HG02571 (cell line): ENCODE measurements around the gene SPIRE1.
"Not testable (repeated sequence)": the region's sequence is repeated elsewhere in the genome, so short reads cannot be mapped to it uniquely, and the experiment has no call there.

ENCODE experiments used
- ATAC-seq: cut with Tn5 transposase; IDR thresholded peaks from one replicate; pipeline ENCODE4 v1.9.1; 2021; ENCODE audit warnings: mild to moderate bottlenecking, moderate library complexity; ENCODE audit not compliant: unreplicated experiment

The SPIRE1 gene

DNA sequence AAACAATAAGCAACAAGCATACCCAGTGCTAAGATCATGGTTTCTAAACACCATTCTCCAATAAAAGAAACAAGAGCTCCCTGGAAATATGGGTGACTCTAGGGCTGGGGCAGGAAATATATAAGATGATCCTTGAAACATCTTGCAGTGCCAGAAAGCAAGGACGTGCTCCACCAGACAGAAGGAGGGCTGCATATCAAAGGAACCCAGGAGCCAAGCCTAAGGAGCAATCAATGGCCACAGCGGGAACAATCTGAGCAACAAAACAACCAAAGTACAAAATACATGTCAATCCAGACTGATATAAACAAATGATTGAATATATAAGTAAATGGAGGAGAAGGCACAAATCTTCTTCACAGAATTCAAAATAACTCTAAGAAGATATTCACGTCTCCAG lies 10.1 kb downstream of the SPIRE1 start:
- ATAC-seq, result no peak

DNA sequence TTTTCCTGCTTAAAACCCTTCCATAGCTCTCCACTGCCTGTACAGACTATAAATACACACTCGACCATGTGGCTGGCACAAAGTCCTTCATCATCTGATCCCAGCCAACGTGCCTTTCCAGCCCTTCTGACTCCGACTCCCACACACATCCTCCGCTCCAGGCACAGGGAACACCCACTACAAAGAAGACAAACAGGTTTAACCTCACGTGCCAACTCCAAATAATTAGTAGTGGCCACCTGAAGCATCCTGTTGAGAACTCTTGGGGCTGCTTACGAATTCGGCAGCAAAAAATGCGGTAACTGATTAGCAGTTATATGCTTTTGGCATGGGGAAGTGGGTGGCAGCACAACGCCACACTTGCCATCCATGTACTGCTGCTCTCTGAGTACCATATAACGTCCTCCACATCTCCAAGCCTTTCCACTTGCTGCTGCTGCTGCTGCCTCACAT lies 12.1 kb downstream of the SPIRE1 start:
- no peak for ATAC-seq

- no peak for ATAC-seq
Observed at GRCh38 chr18:12645254-12645653, 12.7 kb downstream of the SPIRE1 start.

GRCh38 chr18:12643756-12644155 lies 14.2 kb downstream of the SPIRE1 start:
- not testable (repeated sequence) for ATAC-seq

DNA sequence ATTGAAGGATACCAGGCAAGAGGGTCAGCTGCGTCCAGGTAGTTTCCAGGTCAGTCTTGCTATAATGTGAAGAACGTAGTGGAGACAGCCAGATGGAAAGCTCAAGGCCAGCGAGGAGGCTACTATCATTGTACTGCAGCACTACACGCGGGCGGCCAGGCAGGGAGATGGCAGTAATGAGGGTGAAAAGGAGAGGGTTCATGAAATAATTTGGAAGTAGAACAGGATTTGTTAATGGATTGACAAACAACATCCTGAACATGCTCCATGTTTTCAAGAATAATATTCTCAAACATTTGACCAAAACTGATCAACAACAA lies 17.1 kb downstream of the SPIRE1 start:
- ATAC-seq, result no peak

DNA sequence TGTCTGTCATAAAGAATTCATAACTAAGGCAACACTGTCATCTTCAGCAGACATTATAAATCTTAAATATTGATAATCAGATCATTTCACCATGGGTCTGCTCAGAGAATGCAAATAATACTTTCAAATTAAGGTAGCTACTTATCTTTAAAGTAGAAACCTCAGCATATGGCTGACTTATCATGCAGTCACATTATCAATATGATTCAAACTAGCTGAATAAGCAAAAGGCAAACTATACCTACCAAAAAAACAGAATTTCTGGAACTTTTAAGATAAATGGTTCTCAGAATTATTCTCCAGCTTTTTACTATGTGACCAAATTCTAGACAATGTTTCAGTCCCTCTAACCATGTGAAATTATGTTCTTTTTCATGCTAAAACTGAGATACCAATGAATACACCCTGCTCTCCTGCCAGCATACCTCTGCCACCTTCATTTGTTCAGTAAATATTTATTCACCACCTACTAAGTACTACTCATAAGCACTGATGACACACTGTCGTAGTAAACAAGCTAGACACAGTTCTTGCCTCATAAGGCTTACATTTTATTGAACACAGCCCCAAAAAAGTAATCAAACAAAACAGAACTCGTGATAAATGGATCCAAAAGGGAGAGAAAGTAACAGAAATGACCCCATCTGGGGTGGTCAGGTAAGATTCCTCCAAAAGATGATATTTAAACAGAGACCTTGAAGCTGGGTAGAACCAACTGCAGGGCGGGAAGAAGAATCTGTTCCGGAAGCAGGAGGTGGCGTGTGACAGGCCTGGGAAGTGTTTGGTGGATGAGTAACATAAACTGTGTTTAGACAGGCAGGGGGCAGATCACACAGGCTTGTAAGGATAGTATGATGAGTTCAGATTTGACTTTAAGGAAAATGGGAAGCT lies 17.7 kb downstream of the SPIRE1 start:
- ATAC-seq, result no peak

DNA sequence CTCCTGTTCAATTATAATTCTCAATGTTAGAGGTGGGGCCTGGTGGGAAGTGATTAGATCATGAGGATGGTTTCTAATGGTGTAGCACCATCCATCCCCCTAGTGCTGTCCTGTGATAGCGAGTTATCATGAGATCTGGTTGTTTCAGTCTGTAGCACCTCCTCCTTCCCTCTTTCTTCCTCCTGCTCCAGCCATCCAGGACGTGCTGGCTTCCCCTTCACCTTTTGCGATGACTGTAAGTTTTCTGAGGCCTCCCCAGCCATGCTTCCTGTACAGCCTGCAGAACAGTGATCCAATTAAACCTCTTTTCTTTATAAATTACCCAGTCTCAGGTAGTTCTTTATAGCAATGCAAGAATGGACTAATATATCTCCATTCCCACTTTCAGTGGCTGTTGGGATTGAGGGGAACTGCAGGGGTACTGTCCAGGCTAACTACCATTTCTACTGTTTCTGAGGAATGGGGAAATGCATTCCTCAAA lies 19.2 kb downstream of the SPIRE1 start:
- ATAC-seq, result no peak

GRCh38 chr18:12637901-12638643 lies 19.8 kb downstream of the SPIRE1 start:
- ATAC-seq, result no peak

GRCh38 chr18:12637393-12637792 lies 20.5 kb downstream of the SPIRE1 start:
- ATAC-seq, result no peak

DNA sequence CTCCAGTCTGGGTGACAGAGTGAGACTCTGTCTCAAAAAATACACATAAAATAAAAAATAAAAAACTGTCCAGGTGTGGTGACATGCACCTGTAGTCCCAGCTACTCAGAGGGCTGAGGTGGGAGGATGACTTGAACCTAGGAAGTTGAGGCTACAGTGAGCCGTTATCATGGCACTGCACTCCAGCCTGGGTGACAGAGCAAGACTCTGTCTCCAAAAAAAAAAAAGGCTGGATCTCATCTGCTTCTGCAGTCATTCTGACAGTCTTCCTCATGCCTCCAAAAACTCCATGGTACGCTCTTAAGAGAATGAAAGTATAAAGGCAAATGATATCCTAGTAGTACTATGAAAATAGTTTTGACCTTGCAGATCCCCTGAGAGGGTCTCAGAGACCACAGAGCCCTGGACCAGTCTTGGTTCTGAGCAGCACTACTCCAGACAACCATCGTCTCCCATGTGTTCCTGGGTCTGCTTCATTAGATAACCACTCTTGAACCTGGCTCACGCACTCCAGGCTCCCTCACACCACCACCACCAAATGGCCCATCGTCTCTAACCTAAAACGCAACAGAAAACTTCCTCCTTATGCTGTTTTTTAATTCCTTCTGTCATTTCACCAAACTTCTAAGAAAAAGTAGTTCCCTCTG lies 26.0 kb downstream of the SPIRE1 start:
- no peak for ATAC-seq

DNA sequence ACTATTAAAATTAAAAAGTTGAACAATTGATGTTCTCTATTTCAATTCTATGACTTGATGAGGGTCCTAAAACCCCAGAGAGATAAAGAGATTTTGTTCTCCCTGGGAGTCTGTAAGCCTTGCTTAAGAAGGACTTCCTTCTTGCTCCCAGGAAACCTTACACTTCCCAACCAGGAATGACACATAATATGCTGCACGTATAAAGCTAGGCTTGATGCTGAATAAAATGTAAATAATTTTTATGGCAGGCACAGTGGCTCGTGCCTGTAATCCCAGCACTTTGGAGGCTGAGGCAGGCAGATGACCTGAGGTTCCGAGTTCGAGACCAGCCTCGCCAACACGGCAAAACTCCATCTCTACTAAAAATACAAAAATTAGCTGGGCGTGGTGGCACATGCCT lies 27.8 kb downstream of the SPIRE1 start:
- no peak for ATAC-seq

DNA sequence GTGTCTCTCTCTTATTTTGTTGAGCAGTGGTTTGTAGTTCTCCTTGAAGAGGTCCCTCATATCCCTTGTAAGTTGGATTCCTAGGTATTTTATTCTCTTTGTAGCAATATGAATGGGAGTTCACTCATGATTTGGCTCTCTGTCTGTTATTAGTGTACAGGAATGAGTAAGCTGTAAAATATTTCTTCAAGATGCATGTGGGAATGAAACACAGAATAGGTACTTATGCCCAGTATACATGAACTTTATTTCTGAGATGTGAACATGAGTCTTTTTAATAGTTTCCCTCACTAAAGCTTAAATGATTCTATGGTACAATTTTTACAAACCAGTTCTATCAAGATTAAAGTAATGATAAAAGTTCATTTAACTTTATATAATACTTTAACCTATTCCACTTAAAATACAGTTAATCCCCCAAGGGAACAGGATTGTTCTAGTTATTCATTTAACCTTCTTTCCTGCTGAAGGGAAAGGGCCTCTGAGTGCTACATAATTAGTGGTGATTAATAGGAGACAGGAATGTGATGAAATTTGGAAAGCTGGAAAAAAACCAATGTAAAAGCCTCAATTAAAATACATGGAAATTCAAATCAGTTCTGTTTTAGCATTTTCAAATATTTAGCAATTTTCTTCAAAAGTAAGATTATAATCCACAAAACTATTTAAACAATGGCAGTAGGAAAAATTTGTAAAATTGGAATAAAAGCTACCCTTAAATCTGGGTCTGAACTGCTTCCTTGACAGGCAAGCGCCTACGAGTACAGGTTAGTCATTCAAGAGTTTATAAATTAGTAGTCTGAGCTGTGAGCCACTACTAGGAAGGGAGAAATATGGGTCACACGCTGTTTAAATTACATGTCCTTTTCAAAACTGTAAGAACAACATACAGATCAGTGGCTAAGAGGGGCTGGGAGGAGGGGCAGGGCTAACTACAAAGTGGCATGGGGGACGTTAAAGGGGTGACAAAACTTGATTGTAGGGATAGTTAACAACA lies 28.9 kb downstream of the SPIRE1 start:
- no peak for ATAC-seq

DNA sequence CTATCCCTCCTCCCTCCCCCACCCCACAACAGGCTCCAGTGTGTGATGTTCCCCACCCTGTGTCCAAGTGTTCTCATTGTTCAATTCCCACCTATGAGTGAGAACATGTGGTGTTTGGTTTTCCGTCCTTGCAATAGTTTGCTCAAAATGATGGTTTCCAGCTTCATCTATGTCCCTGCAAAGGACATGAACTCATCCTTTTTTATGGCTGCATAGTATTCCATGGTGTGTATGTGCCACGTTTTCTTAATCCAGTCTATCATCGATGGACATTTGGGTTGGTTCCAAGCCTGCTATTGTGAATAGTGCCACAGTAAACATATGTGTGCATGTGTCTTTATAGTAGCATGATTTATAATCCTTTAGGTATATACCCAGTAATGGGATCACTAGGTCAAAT lies 30.7 kb downstream of the SPIRE1 start:
- not testable (repeated sequence) for ATAC-seq

DNA sequence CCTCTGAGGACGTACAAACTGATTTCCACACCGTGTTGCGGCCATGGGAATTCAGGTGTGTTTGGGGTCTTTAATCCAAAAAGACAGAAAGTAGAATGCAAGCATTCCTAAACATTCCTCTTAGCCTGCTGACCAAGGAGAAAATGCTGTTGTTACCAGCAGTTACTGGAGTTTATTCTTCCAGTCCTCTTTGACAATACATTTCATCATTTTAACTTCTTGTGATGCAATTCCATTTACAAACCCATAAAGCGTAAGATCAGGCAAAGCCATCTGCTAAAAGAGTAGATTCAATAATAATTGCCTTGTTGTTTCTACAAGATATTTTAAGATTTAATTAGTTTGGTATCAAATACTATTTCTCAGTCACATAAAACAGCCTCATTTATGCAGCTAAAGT lies 32.7 kb downstream of the SPIRE1 start:
- ATAC-seq, result no peak

DNA sequence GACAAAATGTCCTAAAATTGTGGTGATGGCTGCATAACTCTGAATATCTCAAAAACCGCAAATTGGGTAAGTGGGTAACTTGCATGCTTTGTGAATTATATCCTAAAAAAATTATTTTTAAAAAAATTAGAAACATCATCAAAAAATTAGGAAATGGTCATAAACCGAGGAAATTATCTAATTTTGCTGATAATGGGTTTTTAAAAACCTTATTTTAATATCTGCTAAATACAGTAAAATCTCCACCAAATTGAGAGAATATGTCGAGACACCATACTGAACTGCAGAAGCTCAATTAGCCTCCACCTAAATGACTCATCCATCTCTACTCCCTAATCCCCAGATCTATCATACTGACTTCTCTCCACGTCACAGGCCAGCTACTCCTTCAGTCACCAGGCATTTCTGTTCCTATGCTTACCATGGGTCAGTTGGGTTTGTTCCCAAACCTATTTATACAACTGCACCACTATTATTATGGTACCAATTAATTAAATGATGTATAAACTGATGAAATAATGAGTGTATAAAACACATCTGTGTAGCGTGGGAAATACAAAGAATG lies 36.1 kb downstream of the SPIRE1 start:
- no peak for ATAC-seq

- no peak for ATAC-seq
Observed at GRCh38 chr18:12615748-12616147, 42.2 kb downstream of the SPIRE1 start.

DNA sequence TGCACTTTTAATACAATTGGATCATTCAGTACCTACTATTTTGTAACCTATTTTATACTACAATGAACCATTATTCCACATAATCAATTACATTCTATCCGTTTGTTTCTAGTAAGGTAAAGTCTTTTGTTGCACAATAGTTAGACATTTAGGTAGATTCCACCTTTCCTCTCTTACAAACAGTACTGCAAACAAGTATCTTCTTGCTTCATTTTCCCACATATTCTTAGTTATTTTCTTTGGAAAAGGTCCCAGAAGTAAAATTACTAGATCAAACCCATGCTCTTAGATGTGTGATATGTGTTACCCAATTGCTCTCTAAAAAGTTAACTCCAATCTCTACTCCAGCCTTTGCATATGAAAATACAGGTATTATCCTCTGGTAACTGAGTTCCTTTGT lies 49.6 kb downstream of the SPIRE1 start:
- ATAC-seq, result no peak

GRCh38 chr18:12606592-12607315 lies 51.2 kb downstream of the SPIRE1 start:
- ATAC-seq, result no peak

DNA sequence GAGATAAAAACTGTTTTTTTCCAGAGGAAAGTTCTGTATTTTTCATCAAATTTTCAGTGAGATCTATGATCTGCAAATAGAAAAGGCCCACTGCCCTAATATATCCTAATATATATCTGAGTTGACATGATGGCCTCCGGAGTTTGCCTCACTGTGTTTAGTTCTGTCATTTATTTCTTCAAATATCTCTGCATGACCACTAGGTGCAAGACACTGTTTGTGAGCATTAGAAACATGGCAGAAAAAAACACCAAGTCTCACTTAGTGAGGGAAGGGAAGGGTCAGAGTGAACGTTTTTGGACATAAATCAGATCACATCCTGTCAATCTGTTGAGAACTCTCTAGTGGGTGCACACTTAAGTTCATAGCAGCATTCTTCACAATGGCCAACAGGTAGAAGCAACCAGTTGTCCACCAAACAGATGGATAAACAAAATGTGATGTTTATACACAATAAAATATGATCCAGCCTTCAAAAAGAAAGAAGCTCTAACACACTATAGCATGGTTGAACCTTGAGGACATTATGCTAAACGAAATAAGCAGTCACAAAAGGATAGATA lies 53.4 kb downstream of the SPIRE1 start:
- no peak for ATAC-seq
